ENCODE data around the gene NFKB1. TPM values are rescaled to one million over a fixed set of nuclear protein-coding genes. Genes with fewer than 3 reads are reported as not detected.

The NFKB1 gene
- total and polyA plus RNA-seq, 10 donors = 15.9 to 94.4 (median 55.3) TPM

- no peak overlapping the region for H3K27ac ChIP-seq
- no peaks in the 10 kb centered on the region for H3K27me3 ChIP-seq (replicated peaks in 1 of 7)
- no peak overlapping the region for H3K4me3 ChIP-seq
- no peak for DNase-seq
- WGBS, 5 donors = 79 to 86% (median 82%) methylated on average over 7 of the region's 7 CpGs
- peaks cover 3 to 99% (median 58%) of the 10 kb centered on the region in 6 donors for H3K36me3 ChIP-seq
- H3K4me1 ChIP-seq = peaks cover 0 to 15% (median 5%) of the 10 kb centered on the region in 6 donors
- intact Hi-C loops (cut with DNase I; ENCODE audit: low total_unique reads) = no loop called here
- peaks cover 0 to 9% (median 0%) of the 10 kb centered on the region in 8 donors for H3K9me3 ChIP-seq
- TF ChIP-seq POLR2A (IDR thresholded peaks at IDR 0.05) (no peak), CTCF (IDR thresholded peaks at IDR 0.05 in 8 of 11, conservative IDR thresholded peaks at IDR 0.05 in 3 of 11) (no peak), POLR2AphosphoS5 (IDR thresholded peaks at IDR 0.05) (no peak)
Observed at GRCh38 chr4:102593147-102593546, 92.0 kb downstream of the NFKB1 start.

- TF ChIP-seq CTCF (IDR thresholded peaks at IDR 0.05 in 8 of 11, conservative IDR thresholded peaks at IDR 0.05 in 3 of 11) (no peak), POLR2A (IDR thresholded peaks at IDR 0.05) (no peak), POLR2AphosphoS5 (IDR thresholded peaks at IDR 0.05) (no peak)
- WGBS, 5 donors = 49 to 63% (median 55%) methylated on average over 2 of the region's 2 CpGs
- intact Hi-C loops (cut with DNase I; ENCODE audit: low total_unique reads) = no loop called here
- H3K4me3 ChIP-seq = no peak overlapping the region
- no peak overlapping the region for H3K27ac ChIP-seq
- peaks cover 0 to 9% (median 0%) of the 10 kb centered on the region in 8 donors for H3K9me3 ChIP-seq
- H3K36me3 ChIP-seq = peaks cover 3 to 99% (median 62%) of the 10 kb centered on the region in 6 donors
- H3K4me1 ChIP-seq = peaks cover 0 to 23% (median 9%) of the 10 kb centered on the region in 6 donors
- H3K27me3 ChIP-seq (replicated peaks in 1 of 7) = no peaks in the 10 kb centered on the region
- DNase-seq = no peak
Observed at GRCh38 chr4:102594000-102594399, 92.8 kb downstream of the NFKB1 start.

DNA sequence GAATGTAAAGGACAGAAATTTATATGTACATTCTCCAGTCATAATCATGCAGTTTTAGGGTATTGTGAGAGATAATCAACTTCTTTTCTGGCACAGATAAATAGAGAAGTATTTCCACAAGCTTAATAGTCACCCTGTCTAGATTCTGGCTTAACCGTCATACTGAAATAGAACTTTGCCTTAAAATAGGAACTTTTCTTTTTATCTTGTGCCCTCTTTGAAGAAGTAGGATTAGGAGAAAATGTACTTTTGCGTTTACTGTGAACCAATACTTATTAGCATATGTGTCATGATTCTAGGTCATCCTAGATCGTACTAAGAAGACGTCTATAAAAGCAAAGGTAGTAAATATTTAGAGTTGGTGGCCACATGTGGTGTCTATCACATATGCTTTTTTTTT, 95.4 kb downstream of the NFKB1 start:
- intact Hi-C loops (cut with DNase I; ENCODE audit: low total_unique reads) = no loop called here
- no peak for DNase-seq
- H3K4me1 ChIP-seq = peaks cover 0 to 27% (median 11%) of the 10 kb centered on the region in 6 donors
- no peak overlapping the region for H3K4me3 ChIP-seq
- peaks cover 3 to 100% (median 67%) of the 10 kb centered on the region in 6 donors for H3K36me3 ChIP-seq
- no peak for TF ChIP-seq POLR2A (IDR thresholded peaks at IDR 0.05)
- no peak for TF ChIP-seq CTCF (IDR thresholded peaks at IDR 0.05 in 8 of 11, conservative IDR thresholded peaks at IDR 0.05 in 3 of 11)
- no peak for TF ChIP-seq POLR2AphosphoS5 (IDR thresholded peaks at IDR 0.05)
- no peaks in the 10 kb centered on the region for H3K27me3 ChIP-seq (replicated peaks in 1 of 7)
- peaks cover 0 to under 1% (median 0%) of the 10 kb centered on the region in 8 donors for H3K9me3 ChIP-seq
- no peak overlapping the region for H3K27ac ChIP-seq
- 82 to 94% (median 86%) methylated on average over 4 of the region's 4 CpGs for WGBS, 5 donors

DNA sequence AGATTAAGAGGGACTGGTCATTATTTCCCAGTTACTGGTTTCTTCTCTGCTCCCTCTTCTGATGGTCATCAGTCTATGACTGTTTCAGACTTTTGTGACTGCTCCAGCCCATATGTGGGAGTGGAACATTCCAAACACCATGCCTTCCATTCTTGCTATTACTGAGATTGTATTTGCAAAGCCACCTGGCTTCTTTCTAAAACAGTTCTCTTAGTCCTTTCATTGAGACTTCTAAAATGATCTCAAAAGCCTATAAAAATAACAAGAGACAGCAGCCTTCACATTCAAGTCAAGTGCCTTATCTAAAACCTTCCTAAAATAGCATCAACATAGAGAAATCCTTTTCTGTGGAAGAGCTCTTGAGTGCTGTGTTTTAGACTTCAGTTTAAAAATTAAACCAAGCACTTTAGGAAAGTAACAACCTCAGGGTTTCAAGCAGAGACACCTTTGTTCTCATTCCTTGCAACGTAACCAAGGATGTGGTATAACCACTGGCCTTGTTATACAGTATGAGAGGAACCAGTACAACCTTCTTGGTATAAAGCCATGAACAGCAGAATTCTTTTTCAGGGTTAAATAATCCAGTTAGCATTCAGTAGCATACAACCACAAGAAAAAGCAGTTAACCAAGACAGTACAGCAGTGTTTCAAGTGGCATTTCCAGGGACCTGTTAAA, 97.1 kb downstream of the NFKB1 start:
- Histone ChIP-seq H3K27ac (peak overlapping the region in 5 of 8 donors; percentile 8 to 58 (median 49)), H3K4me3 (no peak overlapping the region), H3K9me3 (no peaks in the 10 kb centered on the region), H3K36me3 (peaks cover 3 to 100% (median 81%) of the 10 kb centered on the region in 6 donors), H3K4me1 (peaks cover 0 to 27% (median 8%) of the 10 kb centered on the region in 6 donors), H3K27me3 (replicated peaks in 1 of 7) (no peaks in the 10 kb centered on the region)
- intact Hi-C loops (cut with DNase I; ENCODE audit: low total_unique reads) = no loop called here
- DNase-seq = no peak
- no peak for TF ChIP-seq POLR2A (IDR thresholded peaks at IDR 0.05)
- WGBS, 5 donors = 56 to 88% (median 69%) methylated on average over 1 of the region's 1 CpG
